Inflammatory macrophage treated with lipopolysaccharide for 1 hour (primary cell): Measurements from ENCODE around the gene GNG13.

Experiments
- DNase-seq, 2 donors: peaks; one replicate each; pipeline ENCODE4 v3.0.0-alpha.2; 2020 to 2022

The GNG13 gene

DNA sequence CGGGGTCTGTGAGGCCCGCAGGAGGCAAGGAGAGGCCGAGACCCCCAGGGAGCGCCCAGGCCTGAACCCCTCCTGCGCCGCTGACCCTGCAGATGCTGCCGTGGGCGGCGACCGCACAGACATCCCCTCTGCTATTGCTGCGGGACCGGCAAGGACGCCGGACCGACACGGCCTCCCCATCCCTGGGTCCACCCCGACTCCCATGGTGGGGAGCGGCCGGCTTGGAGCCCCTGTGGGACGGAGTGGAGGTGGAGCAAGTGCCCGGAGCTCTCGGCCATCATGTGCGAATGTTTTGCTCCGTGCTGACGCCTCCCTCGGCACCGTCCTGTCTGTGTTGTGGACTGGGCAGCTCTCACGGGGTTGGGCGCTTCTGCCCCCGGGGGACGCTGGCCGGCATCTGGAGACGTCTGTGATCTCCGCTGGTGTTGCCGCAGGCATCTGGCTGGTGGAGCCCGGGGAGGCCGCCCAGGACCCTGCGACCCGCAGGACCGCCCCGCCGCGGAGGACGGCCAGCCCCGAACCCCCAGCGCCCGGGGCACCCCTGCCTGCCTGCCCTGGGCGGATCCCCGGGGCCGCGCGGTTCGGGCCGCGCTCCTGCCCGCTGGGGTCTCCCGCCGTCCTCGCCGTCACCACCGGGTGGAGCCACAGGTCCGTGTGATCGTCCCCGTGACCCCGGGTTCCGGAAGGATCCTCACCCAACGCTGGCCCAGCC lies 12.8 kb upstream of the GNG13 start:
- peak; percentile 6 to 22 for DNase-seq

GRCh38 chr16:808085-808386 lies 7.5 kb upstream of the GNG13 start:
- no peak for DNase-seq

DNA sequence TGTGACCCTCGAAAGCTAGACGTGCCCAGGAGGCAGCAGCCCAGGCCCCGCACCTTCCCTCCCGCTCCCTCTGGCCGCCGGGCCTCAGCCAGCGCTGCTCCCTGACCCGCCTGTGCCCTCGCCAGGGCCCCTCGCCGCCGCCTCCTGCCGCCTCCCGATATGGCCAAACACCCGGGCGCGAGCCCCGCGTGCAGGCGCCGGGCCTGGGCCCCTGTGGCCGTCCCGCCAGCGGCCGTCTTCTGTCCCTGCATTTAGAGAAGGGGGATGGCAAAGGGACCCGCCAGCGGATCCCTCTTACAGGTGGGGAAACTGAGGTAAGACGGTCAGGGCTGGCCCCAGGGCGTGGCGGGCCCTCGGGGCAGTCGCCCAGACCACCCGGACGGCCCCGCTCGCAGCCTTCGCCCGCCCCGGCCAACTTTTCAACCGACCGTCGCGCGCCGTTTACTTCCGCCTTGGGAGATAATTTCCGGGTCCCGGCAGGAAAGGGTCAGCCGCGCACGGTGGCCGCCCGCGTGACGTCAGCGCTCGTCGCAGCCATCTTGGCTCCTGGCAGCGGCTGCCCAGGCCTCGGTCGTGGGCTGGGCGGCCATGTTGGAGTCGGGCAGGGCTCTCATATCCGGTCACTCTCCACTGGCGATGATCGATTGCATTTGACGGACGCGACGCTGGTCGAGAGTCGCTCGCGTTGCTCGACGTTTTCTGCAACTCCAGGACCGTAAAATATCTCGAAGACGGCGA lies 7.0 kb upstream of the GNG13 start:
- peak; percentile 89 to 90 for DNase-seq

- DNase-seq = no peak
Measured at GRCh38 chr16:805474-805873, 4.9 kb upstream of the GNG13 start.

DNA sequence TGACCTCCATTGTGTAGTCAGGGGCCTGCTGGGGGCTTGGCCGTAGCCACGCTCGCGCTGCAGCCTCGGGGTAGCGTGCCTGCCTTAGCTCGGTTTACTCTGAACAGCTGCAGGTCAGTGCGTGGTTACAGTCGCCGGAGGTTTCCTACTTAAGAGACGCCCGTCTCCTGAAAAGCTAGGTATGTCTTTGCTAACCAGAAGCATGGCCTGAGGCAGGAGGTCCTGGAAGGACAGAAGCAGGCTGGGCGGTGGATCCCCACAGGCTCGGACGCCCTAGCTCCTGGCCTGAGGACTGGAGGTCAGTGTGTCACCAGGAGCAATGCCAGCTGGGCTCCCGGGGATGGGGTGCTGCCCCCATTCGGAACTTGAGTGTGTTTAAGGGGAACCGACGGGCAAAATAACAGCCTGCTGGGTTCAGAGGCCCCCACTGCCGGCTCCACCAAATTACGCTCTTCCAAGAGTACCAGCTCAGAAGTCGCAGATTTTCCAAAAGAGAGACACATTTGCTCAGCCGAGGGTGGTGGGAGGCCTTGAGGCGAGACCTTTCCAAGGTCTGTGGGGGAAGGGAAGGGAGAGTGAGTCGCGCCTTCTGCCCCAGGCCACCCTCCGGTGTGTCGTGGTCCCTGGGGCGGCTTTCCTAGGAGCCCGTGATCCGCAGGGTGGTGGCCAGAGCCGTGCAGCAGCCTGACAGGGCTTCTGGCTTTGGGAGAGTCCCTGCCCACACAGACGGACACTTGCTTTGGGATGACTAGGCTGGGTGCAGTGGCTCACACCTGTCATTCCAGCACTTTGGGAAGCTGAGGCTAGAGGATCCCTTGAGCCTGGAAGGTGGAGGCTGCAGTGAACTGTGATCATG lies 3.9 kb upstream of the GNG13 start:
- no peak for DNase-seq

- no peak for DNase-seq
Measured at GRCh38 chr16:803754-804080, 3.2 kb upstream of the GNG13 start.

GRCh38 chr16:802914-803753 lies 2.6 kb upstream of the GNG13 start:
- DNase-seq = no peak

DNA sequence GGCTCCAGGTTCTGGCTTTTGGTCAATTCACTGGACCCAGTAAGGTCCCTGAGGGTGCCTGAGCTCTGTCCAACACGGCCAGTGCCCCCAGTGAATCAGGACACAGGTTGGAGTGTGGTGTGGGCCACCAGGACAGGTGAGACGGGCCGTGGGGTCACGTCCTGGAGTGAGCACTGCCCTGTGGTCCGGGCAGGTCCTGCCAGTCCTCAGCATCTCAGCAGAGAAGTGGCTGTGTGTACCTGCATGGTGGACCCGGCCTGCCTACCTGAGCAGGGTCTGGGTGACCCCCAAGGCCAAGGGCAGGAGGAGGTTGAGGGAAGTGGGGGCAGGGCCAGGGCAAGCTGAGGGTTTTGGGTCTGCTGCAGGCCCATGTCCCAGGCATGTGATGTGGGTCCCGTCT lies 1.9 kb upstream of the GNG13 start:
- DNase-seq = no peak

DNA sequence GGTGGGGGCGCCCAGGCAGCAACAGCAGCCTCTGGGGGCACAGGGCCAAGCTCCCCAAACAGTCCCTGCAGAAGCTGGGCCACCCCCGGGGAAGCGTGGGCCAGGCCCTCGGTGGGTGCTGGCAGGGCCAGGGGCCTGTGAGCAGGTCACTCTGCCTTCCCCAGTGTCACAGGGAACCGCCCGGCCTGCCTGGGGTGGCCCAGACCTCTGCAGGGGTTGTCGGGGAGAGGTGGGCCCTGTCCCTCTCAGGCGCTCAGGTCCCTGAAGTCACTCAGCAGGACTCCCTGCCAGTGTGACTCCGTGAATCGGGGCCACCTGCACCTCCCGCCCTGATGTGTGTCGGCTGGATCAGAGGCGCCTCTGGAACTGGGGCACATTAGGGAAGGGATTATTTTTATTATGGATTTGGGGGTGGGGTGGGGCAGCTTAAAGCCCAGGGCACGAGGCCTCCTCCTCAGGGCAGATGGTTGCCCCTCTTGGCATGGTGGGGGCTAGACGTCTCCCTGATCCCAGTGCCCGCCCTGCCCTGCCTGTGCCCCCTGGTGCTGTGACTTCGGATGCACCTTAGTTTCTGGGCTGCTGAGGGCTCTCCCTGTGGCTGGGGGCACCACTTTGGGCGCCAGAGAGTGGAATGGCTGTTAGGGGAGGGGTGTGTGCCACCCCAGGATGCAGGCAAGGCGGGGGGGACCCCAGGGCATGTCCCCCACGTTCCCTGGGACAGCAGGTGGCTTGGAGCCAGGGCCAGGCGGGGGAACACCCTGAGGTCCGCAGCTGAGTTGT lies 1.2 kb upstream of the GNG13 start:
- DNase-seq = no peak

DNA sequence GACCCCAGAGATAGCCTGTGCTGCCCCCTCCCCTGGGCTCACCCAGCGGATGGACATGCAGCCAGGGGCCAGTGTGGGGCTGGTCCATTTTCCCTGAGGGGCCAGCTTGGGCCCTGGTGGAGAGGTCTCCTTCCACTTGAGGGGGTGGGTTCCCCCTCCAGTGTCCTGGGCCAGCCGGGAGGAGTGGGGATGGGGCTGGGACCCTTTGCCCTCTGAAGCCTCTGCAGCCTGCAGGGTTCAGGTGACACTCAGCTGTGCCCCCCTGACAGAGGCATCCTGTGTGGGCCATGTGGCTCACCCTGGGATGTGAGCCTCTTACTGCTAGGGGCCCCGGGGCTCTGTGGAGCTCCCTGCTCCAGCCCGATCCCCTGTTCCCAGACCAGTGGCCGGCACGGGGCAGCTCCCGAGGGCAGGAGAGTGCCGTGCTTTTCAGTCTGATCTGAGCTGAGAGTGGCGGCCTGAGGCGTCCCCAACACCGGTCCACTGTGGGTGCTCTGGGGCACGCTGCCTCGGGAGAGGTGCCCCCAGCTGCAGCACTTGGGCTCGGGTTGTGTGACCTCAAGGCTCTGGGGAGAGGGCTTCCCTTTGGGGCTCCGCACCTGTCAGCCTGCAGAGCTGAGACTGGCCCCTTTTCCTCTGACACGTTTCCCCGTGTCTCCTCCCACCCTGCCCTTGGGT lies 439 bp upstream of the GNG13 start:
- DNase-seq = no peak

DNA sequence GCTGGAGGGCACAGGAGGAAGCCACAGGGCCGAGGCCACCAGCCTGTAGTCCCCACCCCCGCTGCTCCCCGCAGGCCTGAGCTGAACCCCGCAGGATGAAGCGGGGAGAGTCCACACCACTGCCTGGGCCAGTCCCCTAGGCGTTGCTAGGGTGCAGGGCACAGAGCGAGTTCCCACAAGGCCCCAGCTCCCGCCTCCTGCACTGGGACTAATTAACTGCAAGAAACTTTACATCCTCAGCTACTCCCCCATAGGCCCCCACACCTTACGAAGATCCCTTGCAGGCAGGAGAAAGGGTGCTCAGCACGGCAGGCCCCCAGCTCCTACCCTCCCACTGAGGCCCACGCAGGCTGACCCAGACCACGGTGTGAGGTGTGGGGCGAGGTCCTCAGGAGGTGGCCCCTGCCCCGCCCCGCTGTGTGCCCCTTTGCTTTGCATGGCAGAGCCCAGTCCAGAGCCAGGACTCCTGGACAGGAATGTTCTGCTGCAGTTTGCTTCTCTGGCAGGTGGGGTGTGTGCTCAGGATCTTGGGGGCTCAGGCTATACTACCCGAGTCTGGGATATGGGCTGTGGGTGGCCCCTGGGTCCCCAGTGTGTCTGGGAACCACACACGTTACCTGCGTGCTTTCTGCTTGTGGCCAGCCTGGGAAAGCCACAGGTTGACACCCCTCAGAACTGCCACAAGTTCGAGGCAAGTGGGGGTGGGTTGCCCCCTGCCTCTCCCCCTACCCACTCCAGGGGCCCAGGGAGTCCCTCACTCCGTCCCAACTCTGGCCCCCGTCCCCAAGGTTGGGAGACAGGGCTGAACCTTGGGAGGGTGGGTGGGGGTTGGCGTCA lies 1.2 kb downstream of the GNG13 start:
- DNase-seq = no peak

- no peak for DNase-seq
Measured at GRCh38 chr16:798666-799065, 1.9 kb downstream of the GNG13 start.

DNA sequence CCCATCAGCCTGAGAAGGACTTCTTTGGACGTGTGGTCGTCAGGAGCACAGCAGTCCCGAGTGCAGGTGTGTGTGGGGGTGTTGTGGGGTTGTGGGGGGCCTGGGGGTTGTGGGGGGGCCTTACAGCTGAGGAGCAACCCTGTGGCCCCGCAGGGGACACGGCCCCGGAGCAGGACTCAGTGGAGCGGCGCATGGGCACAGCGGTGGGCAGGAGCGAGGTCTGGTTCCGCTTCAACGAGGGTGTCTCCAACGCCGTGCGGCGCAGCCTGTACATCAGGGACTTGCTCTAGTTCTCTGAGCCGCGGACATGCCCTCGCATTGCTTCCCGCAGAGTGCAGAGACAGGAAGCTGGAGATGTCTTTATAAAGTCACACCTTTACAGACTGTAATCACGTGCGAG lies 2.8 kb downstream of the GNG13 start:
- DNase-seq = no peak

- no peak for DNase-seq
Measured at GRCh38 chr16:797120-797420, 3.5 kb downstream of the GNG13 start.

DNA sequence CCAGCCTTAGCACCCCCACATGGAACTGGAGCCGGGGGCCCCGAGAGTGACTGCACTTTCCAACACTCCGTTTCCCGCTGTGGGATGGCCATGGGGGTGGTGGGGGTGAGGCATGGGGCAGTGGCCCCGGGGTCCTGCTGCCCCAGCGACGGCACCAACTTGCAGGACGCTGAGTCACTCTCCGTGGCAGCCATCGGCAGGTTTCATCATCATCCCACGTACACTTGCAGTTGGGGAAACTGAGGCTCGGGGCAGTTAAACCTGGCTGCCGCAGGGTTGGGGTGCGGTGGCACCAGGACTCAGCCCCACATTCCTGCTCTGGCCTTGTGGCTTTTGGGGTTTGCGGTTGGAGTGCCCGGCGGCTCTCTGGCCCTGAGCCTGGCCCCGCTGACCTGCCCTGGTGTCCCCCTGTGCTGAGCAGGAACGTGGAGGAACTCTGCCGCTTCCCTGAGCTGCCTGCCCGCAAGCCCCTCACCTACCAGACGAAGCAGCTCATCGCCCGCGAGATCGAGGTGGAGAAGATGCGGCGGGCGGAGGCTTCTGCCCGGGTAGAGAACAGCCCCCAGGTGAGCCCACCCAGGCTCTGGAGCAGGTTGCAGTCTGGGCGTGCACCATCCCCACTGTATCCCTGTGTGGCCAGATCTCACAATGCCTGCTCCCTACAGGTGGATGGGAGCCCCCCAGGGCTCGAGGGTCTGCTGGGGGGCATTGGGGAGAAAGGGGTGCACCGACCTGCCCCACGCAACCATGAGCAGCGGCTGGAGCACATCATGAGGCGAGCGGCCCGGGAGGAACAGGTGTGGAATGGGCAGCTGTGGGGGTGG lies 4.0 kb downstream of the GNG13 start:
- no peak for DNase-seq

GRCh38 chr16:795580-796229 lies 4.8 kb downstream of the GNG13 start:
- DNase-seq = no peak

DNA sequence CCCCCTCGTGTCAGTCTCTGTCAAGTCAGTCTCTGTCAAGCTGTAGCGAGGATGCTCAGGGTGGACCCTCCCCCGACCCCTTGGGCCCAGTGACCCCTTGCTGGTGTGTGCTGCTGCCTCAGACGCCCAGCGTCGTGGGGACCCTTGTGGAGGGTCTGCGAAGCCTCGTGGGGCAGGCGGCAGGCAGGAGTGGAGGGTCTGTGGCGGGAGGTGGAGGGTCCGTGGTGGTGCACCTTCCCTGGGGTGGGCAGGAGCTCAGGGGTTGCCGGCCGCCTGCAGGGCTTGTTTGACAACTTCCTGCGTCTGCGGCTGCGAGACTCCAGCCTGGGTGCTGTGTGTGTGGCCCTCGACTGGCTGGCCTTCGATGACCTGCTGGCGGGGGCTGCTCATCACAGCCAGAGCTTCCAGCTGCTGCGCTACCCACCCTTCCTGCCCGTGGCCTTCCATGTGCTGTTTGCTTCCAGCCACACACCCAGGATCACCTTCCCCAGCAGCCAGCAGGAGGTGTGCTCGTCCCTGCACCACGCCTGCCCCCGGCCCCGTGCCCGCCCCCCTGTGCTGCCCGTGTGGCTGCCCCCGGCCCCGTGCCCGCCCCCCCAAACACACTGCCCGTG lies 5.6 kb downstream of the GNG13 start:
- DNase-seq = no peak

DNA sequence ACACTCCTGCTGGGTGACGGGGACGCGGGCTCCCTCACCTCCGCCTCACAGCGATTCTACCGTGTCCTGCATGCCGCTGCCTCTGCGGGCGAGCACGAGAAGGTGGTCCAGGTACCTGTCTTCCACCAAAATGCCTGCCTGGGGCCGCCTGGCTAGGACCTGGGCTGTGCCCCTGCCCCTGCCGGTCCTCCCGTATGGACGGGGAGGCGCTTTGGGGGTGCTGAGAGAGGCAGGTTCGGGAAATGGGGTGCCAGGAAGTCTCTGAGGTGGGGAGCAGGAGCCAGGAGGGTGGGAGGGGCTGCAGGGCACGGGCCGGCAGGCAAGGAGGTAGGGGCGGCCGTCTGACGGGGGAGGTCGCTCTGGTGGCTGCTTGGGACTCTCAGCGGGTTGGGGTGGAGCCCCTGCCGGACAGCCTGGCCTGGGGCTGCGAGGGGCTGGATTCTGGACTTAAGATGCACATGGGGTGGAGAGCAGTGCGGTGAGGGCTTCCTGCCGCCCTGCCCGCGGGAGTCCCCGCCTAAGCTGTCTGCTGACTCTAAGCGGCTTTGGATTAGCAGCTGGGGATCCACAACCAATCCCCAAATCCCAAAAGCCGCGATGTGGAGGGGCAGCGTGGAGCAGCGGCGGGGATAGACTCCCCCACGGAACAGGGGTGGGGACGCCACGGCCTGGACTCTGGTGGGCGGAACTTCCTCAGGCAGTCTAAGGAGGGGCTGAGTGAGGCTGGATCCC lies 6.3 kb downstream of the GNG13 start:
- no peak for DNase-seq
